Activated CD8-positive, alpha-beta memory T cell treated with anti-CD3 and anti-CD28 coated beads, Interleukin-2, amount 50 U/mL, for 1 hour (primary cell): ENCODE measurements around the gene PEMT.

Experiments
- DNase-seq: peaks from one replicate; pipeline ENCODE4 v3.0.0-alpha.2; 2020; ENCODE audit errors: extremely low read depth

Gene PEMT

GRCh38 chr17:17535957-17536356 lies 55.6 kb downstream of the PEMT start:
- DNase-seq, result no peak

DNA sequence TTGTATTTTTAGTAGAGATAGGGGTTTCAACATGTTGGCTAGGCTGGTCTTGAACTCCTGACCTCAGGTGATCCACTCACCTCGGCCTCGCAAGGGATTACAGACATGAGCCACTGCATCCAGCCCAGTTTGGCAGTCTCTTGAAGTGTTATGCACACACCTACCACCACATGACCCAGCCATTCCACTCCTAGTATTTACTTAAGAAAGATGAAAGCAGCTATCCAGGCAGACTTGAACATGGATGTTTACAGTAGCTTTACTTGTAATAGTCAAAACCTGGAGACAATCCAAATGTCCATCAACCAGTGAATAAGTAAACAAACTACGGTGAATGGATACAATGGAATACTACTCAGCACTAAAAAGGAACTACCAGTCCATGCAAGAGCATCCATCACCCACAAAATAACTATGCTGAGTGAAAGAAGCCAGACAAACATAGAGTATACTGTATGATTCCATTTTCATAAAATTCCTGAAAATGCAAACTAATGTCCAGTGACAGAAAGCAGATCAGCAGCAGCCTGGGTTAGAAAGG lies 57.5 kb downstream of the PEMT start:
- DNase-seq, result no peak

DNA sequence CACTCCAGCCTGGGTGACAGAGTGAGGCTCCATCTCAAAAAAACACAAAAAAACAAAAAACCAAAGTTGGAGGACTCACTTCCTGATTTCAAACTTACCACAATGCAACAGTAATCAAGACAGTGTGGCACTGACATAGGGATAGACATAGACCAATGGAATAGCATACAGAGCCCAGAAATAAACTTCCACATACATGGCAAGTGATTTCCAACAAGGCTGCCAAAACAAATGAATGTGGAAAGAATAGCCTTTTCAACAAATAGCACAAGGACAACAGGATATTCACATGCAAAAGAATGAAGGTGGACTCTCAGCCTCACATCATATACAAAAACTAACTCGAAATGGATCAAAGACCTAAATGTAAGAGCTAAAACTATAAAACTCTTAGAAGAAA lies 58.5 kb downstream of the PEMT start:
- no peak for DNase-seq

DNA sequence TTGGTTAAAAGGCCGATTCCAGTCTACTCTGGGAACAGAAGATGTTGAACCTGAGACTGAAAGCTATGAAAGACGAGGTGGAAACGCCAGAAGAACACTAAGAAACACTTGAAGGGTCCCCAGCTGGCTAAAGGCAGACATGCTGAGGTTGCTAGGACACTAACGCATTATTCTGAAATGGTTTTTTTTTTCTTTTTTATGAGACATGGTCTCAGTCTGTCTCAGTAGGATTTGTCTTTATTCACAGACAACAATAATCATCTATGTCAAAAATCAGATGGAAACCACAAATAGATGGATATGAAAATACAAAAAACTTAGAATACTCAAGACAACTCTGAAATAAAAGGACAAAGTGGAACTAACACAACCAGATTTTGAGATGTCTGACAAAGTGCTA lies 60.4 kb downstream of the PEMT start:
- DNase-seq, result no peak

GRCh38 chr17:17528696-17529652 lies 62.5 kb downstream of the PEMT start:
- DNase-seq, result no peak

- no peak for DNase-seq
These were observed 63.5 kb downstream of the PEMT start for GRCh38 chr17:17527956-17528500.

DNA sequence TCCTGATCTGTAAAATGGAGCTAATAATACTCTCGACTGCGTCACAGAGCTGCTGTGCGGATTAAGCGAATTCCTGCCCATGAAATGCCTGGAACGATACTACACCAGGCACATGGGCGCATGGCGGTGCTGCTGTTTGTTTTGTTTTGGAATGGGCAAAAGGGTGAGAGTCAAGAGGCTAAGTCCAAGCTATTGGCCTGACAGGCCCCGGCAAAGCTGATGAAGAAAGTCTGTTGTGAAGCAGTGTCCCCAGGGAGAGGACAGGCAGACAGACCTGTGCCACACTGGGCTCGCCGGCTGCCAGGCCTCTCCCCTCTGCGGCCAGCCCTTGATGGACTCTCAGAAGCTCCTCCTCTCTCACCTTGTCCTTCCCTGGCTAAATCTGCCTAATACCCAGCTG lies 64.0 kb downstream of the PEMT start:
- DNase-seq, result no peak

DNA sequence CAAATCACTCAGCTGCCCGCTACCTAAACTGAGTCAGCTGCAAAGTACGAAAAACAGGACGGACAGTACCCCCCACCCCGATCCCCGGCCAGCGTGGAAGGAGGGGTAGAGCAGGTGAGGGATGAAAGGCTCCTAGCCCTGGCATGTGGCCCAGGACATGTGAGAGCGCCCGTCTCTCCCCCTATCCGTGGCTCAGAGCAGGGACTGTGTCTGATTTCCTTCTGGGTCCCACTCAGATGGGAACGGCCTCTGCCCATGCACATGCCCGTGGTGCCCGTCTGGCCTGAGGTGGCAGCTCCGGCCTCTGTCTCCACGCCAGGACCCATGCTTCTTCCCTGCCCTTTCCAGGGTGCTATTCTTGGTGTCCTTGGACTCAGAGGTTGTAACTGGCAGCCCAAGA lies 65.1 kb downstream of the PEMT start:
- DNase-seq, result no peak

DNA sequence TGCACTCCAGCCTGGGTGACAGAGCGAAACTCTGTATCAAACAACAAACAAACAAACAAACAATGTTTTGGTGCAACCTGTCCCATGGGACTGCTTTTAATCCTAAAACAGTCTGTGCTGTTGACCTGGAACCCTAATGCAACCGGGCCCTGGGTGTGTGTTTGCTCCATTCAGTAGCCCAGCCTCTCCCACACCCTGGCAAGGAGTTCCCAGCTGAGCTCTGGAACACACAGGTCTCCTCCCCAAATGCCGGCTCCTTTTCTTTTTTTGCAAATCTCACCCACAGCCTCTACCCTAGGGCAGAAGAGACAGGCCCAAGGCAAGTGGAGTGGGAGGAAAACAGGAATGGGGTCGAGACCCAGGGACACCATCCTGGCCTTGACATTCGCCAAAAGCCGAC lies 65.6 kb downstream of the PEMT start:
- DNase-seq, result no peak

GRCh38 chr17:17525311-17525710 lies 66.2 kb downstream of the PEMT start:
- DNase-seq, result no peak

DNA sequence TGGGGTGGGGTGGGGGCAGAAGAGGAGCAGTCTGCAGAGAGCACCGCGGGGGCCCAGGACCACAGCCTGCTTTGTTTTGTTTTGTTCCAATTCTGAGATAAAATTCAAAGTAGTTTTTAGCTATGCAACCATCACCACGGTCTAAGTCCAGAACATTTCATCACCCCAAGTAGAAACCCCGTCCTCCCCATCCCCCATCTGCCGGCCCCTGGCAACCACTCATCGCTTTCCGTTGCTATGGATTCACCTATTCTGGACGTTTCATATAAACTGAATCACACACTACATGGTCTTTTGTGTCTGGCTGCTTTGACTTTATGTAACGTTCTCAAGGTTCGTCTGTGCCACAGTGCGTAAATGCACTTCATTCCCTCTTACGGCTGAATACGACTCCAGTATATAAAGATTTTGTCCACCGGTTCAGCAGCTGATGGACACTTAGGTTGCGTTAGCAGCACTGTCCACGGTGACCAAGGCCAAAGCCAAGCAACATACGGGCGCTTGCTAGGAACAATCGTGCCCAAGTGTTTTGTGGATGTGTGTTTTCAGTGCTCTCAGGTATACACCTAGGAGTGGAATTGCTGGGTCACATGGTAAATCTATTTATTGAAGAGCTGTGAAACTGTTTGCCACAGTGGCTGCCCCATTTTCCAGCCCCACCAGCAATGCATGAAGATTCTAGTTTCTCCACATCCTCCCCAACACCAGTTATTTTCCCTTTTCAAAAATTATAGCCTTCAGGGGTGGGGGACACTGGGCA lies 67.6 kb downstream of the PEMT start:
- no peak for DNase-seq

GRCh38 chr17:17523001-17523730 lies 68.3 kb downstream of the PEMT start:
- DNase-seq, result no peak

DNA sequence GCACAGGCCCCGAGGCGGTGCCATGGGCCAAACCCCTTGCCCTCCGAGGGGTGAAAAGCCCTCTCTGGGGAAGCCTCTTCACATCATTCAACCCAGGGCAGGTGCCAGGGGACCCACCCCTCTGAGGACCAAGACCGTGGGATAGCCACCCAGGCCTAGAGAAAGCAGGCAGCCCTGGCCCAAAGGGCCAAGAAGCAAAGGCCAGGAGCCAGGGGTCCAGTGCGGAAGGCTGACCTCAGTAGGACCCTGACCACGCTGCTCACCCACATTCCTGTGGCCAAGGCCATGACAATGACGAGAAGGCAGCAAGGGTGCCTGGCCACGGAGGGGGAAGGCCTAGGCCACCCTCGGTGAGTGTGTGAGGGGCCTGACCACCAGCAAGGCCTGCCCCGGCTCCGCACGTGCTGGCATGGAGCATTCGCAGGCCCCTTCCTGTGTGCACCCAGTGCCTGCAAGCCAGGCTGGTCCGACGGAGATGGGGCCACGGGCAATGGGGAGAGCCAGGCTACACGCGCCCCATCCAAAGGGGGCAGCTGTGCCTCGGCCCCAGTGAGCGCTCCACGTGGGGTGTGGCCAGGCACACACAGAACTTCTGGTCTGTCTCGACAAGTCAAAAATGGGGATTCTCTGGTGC lies 70.8 kb downstream of the PEMT start:
- DNase-seq, result no peak

DNA sequence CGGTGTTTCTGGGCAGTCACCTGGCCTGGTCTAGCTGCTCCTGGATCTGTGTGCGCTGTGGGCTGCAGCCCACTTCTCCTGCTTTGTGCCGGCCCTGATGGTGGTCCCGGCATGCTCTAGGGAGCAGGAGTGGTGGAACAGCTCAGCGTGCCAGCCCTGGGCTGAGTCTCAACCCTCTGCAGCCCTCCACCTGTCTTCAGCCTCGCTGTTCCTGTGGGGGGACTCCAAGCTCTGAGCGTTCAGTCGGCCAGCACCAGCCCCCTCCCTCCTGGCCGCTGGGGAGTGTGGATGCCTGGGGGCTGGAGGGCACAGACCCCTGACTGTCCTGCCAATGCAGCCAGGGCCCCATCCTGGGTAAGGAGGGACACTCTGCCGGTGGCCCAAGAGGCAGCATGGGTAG lies 71.6 kb downstream of the PEMT start:
- DNase-seq, result no peak

DNA sequence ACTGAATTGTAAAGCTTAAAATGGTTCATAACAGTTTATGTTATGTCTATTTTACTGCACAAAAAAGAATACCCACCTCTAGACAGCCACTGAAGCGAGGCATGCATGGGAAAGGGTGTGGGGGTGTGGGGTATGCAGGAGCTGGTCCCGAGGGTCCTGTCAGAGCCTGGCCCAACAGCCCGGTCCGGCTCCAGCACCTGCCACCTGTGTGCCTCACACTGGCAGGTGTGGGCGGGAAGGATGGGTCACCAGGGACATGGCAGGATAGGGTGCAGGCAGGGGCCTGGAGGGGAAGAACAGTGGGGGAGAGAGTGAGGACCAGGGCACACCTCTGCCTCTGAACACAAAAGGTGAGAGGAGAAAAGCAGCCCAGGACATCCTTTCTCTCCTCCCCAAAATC lies 72.6 kb downstream of the PEMT start:
- DNase-seq, result no peak

- DNase-seq, result no peak
These were observed 73.5 kb downstream of the PEMT start for GRCh38 chr17:17518014-17518413.

GRCh38 chr17:17516941-17517720 lies 74.4 kb downstream of the PEMT start:
- no peak for DNase-seq

GRCh38 chr17:17515934-17516930 lies 75.3 kb downstream of the PEMT start:
- no peak for DNase-seq
